WTC11 (cell line): ENCODE data around the gene ZDHHC18. TPM values are rescaled to one million over a fixed set of nuclear protein-coding genes. Genes with fewer than 3 reads are reported as not detected.

Experiments used
- ATAC-seq: fragments of 200-7000 bp; cut with Tn5 transposase; 2 replicates; pipeline ENCODE4 v1.10.0; 2021; ENCODE audit warnings: mild to moderate bottlenecking, moderate library complexity
- CTCF ChIA-PET: fragments of 300-600 bp; sonication (Branson Sonifier 250); formaldehyde crosslinking; loops from one replicate; lab custom pipeline; 2021; ENCODE audit warnings: antibody characterized with exemption; lab: Charles Lee
- POLR2A ChIA-PET: fragments of 350-600 bp; sonication (Branson Sonifier 250); formaldehyde crosslinking; loops from one replicate; lab custom pipeline; 2021; ENCODE audit warnings: antibody characterized with exemption; lab: Charles Lee
- DNase-seq: peaks from one replicate; pipeline ENCODE4 v3.0.0; 2021; ENCODE audit warnings: low spot score
- H3K27ac Mint-ChIP-seq: 2 replicates; pipeline ENCODE4 v1.8.0; 2021; ENCODE audit warnings: mixed read lengths
- H3K27me3 Mint-ChIP-seq: 2 replicates; pipeline ENCODE4 v1.8.0; 2021; ENCODE audit warnings: low read depth, mild to moderate bottlenecking, moderate library complexity, mixed read lengths
- H3K36me3 Mint-ChIP-seq: 2 replicates; pipeline ENCODE4 v1.8.0; 2021; ENCODE audit warnings: mixed read lengths
- H3K4me1 Mint-ChIP-seq: 2 replicates; pipeline ENCODE4 v1.8.0; 2022; ENCODE audit warnings: mixed read lengths
- H3K4me3 Mint-ChIP-seq: 2 replicates; pipeline ENCODE4 v1.8.0; 2021; ENCODE audit warnings: mild to moderate bottlenecking, moderate library complexity, mixed read lengths
- H3K9me3 Mint-ChIP-seq: 2 replicates; pipeline ENCODE4 v1.8.0; 2021; ENCODE audit warnings: mixed read lengths
- AFF4 ChIP-seq: sonication (generic); formaldehyde crosslinking; IDR thresholded peaks from 2 replicates; pipeline ENCODE4 v1.8.1; 2023; ENCODE audit warnings: mild to moderate bottlenecking, missing genetic modification reagents, borderline replicate concordance
- CBFB ChIP-seq: sonication (generic); formaldehyde crosslinking; IDR thresholded peaks from 2 replicates; pipeline ENCODE4 v1.8.1; 2022; ENCODE audit warnings: mild to moderate bottlenecking, low read depth, missing genetic modification reagents
- CDX4 ChIP-seq: fragments of 250-450 bp; sonication (Bioruptor Pico); IDR thresholded peaks from 2 replicates; pipeline ENCODE4 v1.9.0; 2021; ENCODE audit warnings: moderate library complexity, mild to moderate bottlenecking, inconsistent platforms, borderline replicate concordance
- E2F1 ChIP-seq: sonication (generic); formaldehyde crosslinking; IDR thresholded peaks from 2 replicates; pipeline ENCODE4 v1.8.0; 2022; ENCODE audit warnings: mild to moderate bottlenecking, missing genetic modification reagents
- FOXK1 ChIP-seq: sonication (generic); formaldehyde crosslinking; IDR thresholded peaks from 2 replicates; pipeline ENCODE4 v1.8.0; 2022; ENCODE audit warnings: mild to moderate bottlenecking, moderate library complexity, missing genetic modification reagents
- FOXP4 ChIP-seq: sonication (generic); formaldehyde crosslinking; IDR thresholded peaks from 2 replicates; pipeline ENCODE4 v1.8.0; 2022; ENCODE audit warnings: mild to moderate bottlenecking, missing genetic modification reagents
- GRHL2 ChIP-seq: fragments of 250-450 bp; sonication (Bioruptor Pico); IDR thresholded peaks from 2 replicates; pipeline ENCODE4 v1.8.0; 2022; ENCODE audit warnings: mild to moderate bottlenecking, moderate library complexity; ENCODE audit not compliant: insufficient replicate concordance, severe bottlenecking
- HMGA2 ChIP-seq: fragments of 250-450 bp; sonication (Bioruptor Pico); IDR thresholded peaks from 2 replicates; pipeline ENCODE4 v1.4.0; 2021; ENCODE audit warnings: mild to moderate bottlenecking, moderate library complexity
- JAZF1 ChIP-seq: fragments of 250-450 bp; sonication (Bioruptor Pico); IDR thresholded peaks from 2 replicates; pipeline ENCODE4 v1.9.0; 2021; ENCODE audit warnings: moderate library complexity, mild to moderate bottlenecking, inconsistent platforms
- NFE2L1 ChIP-seq: sonication (generic); formaldehyde crosslinking; IDR thresholded peaks from 2 replicates; pipeline ENCODE4 v1.8.1; 2023; ENCODE audit warnings: missing genetic modification reagents
- NR1H2 ChIP-seq: sonication (generic); formaldehyde crosslinking; IDR thresholded peaks from 2 replicates; pipeline ENCODE4 v1.9.0; 2021; ENCODE audit warnings: mild to moderate bottlenecking, moderate library complexity, missing genetic modification reagents
- NR3C1 ChIP-seq: sonication (generic); formaldehyde crosslinking; conservative IDR thresholded peaks from 2 replicates; pipeline ENCODE4 v1.8.1; 2023; ENCODE audit warnings: low read depth, mild to moderate bottlenecking, missing genetic modification reagents
- RORB ChIP-seq: fragments of 250-450 bp; sonication (Bioruptor Pico); IDR thresholded peaks from 2 replicates; pipeline ENCODE4 v1.9.0; 2021; ENCODE audit warnings: mild to moderate bottlenecking
- SMAD3 ChIP-seq: sonication (generic); formaldehyde crosslinking; IDR thresholded peaks from 2 replicates; pipeline ENCODE4 v1.8.0; 2022; ENCODE audit warnings: missing genetic modification reagents, mild to moderate bottlenecking, borderline replicate concordance
- STAT6 ChIP-seq: sonication (generic); formaldehyde crosslinking; conservative IDR thresholded peaks from 2 replicates; pipeline ENCODE4 v1.8.1; 2023; ENCODE audit warnings: mild to moderate bottlenecking, low read depth, missing genetic modification reagents, moderate library complexity
- TEAD1 ChIP-seq: sonication (generic); formaldehyde crosslinking; IDR thresholded peaks from 2 replicates; pipeline ENCODE4 v1.8.0; 2022; ENCODE audit warnings: mild to moderate bottlenecking, missing genetic modification reagents
- TEAD4 ChIP-seq: sonication (generic); formaldehyde crosslinking; IDR thresholded peaks from 2 replicates; pipeline ENCODE4 v1.8.0; 2022; ENCODE audit warnings: mild to moderate bottlenecking, missing genetic modification reagents
- USF1 ChIP-seq: sonication (generic); formaldehyde crosslinking; IDR thresholded peaks from 2 replicates; pipeline ENCODE4 v1.8.0; 2022; ENCODE audit warnings: mild to moderate bottlenecking, missing genetic modification reagents
- ZNF138 ChIP-seq: sonication (generic); formaldehyde crosslinking; conservative IDR thresholded peaks from 2 replicates; pipeline ENCODE4 v1.8.1; 2022; ENCODE audit warnings: mild to moderate bottlenecking, moderate library complexity, missing genetic modification reagents
- ZNF396 ChIP-seq: fragments of 250-450 bp; sonication (Bioruptor Pico); IDR thresholded peaks from 2 replicates; pipeline ENCODE4 v1.8.0; 2021; ENCODE audit warnings: mild to moderate bottlenecking, moderate library complexity, borderline replicate concordance
- ZNF512 ChIP-seq: sonication (generic); formaldehyde crosslinking; IDR thresholded peaks from 2 replicates; pipeline ENCODE4 v1.8.1; 2022; ENCODE audit warnings: missing genetic modification reagents, borderline replicate concordance
- total RNA-seq: library from RNA; stranded (reverse); gene quantifications from 3 replicates; pipeline ENCODE4 v1.2.3, GENCODE V29; 2021

ZDHHC18 gene
- total RNA-seq, 1 experiment from 2014 or later, result 26.5 TPM

GRCh38 chr1:26838474-26839338 lies 12.2 kb downstream of the ZDHHC18 start:
- Mint-ChIP-seq H3K4me3 (no peak overlapping the region), H3K4me1 (no peaks in the 10 kb centered on the region), H3K9me3 (no peaks in the 10 kb centered on the region), H3K27ac (no peak overlapping the region), H3K27me3 (peaks cover 2% of the 10 kb centered on the region; the same call in 1 of the 2 replicates), H3K36me3 (peaks cover 40% of the 10 kb centered on the region)
- ChIA-PET POLR2A (no interaction called here), CTCF (interaction anchor here (1.6 kb wide), 1 partner anchor 29 kb away, joined by 3 read pairs; no protein-coding TSS in a partner anchor)
- TF ChIP-seq GRHL2 (CRISPR knock-in tag), result no peak
- TF ChIP-seq ZNF138 (CRISPR knock-in tag), result no peak
- no peak for TF ChIP-seq SMAD3 (CRISPR knock-in tag)
- TF ChIP-seq NFE2L1 (CRISPR knock-in tag), result no peak
- no peak for TF ChIP-seq NR3C1 (CRISPR knock-in tag)
- no peak for TF ChIP-seq RORB
- TF ChIP-seq ZNF396 (CRISPR knock-in tag), result no peak
- TF ChIP-seq TEAD1, result no peak
- TF ChIP-seq JAZF1, result no peak
- no peak for TF ChIP-seq ZNF512 (CRISPR knock-in tag)
- TF ChIP-seq CDX4 (CRISPR knock-in tag), result no peak
- TF ChIP-seq E2F1 (CRISPR knock-in tag), result no peak
- TF ChIP-seq AFF4 (CRISPR knock-in tag), result no peak
- no peak for TF ChIP-seq TEAD4 (CRISPR knock-in tag)
- TF ChIP-seq CBFB (CRISPR knock-in tag), result no peak
- TF ChIP-seq NR1H2 (CRISPR knock-in tag), result no peak
- no peak for DNase-seq
- no peak for ATAC-seq

- H3K4me1 Mint-ChIP-seq, result no peaks in the 10 kb centered on the region
- H3K27me3 Mint-ChIP-seq, result peaks cover 2% of the 10 kb centered on the region; the same call in 1 of the 2 replicates
- no peak overlapping the region for H3K4me3 Mint-ChIP-seq
- no peak for ATAC-seq
- no peak overlapping the region for H3K27ac Mint-ChIP-seq
- ChIA-PET CTCF (no interaction called here), POLR2A (no interaction called here)
- H3K9me3 Mint-ChIP-seq, result no peaks in the 10 kb centered on the region
- peaks cover 35% of the 10 kb centered on the region for H3K36me3 Mint-ChIP-seq
- no peak for DNase-seq
- TF ChIP-seq USF1 (CRISPR knock-in tag), result no peak
- TF ChIP-seq FOXP4 (CRISPR knock-in tag), result no peak
- no peak for TF ChIP-seq STAT6 (CRISPR knock-in tag)
- no peak for TF ChIP-seq FOXK1 (CRISPR knock-in tag)
- no peak for TF ChIP-seq HMGA2 (CRISPR knock-in tag)
These were observed 12.8 kb downstream of the ZDHHC18 start for GRCh38 chr1:26839339-26839722.
